ENCODE measurements around the gene CDYL.

DNA sequence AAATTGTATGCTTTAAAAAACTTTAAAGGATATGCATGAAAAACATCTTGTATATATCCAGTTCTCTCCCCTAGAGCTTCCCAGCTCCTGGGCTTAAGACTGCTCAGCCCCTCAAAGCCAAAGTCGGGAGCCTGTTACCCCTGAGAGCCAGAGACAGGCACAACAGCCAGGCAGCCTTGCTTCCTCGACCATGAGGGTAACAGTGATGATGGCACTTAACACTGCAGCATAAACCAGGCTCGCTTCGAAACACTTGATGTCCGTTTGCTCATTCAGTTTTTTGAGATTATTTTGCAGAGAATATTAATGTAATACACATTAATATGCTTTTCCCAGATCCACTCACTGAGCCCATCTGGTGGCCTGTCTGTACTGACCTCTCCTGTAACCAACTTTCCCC, 180.4 kb downstream of the CDYL start:
- TF ChIP-seq, protein P1, sequence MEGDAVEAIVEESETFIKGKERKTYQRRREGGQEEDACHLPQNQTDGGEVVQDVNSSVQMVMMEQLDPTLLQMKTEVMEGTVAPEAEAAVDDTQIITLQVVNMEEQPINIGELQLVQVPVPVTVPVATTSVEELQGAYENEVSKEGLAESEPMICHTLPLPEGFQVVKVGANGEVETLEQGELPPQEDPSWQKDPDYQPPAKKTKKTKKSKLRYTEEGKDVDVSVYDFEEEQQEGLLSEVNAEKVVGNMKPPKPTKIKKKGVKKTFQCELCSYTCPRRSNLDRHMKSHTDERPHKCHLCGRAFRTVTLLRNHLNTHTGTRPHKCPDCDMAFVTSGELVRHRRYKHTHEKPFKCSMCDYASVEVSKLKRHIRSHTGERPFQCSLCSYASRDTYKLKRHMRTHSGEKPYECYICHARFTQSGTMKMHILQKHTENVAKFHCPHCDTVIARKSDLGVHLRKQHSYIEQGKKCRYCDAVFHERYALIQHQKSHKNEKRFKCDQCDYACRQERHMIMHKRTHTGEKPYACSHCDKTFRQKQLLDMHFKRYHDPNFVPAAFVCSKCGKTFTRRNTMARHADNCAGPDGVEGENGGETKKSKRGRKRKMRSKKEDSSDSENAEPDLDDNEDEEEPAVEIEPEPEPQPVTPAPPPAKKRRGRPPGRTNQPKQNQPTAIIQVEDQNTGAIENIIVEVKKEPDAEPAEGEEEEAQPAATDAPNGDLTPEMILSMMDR (IDR thresholded peaks at IDR 0.05 in 8 of 11, conservative IDR thresholded peaks at IDR 0.05 in 3 of 11), result no peak
- TF ChIP-seq POLR2A (IDR thresholded peaks at IDR 0.05), result no peak
- no peak for TF ChIP-seq POLR2AphosphoS5 (IDR thresholded peaks at IDR 0.05)
